Dedifferentiated amniotic fluid mesenchymal stem cell (primary cell): ENCODE data around the gene DPRX.

ENCODE experiments used
- DNase-seq: peaks from one replicate; pipeline ENCODE4 v3.0.0-alpha.2; 2016; ENCODE audit errors: extremely low spot score

DPRX gene

GRCh38 chr19:53631949-53632407, at the start of gene DPRX:
Gene DPRX (plus strand): TSS chr19:53631999. CDS start chr19:53632107, 108 bp downstream.
- DNase-seq, result no peak

- DNase-seq, result no peak
Measured at GRCh38 chr19:53583181-53583580, 48.6 kb upstream of the DPRX start.

GRCh38 chr19:53586277-53586691, 45.5 kb upstream of the DPRX start:
- no peak for DNase-seq

GRCh38 chr19:53594811-53595509, 36.8 kb upstream of the DPRX start:
- DNase-seq, result no peak

GRCh38 chr19:53595510-53595867, 36.3 kb upstream of the DPRX start:
- no peak for DNase-seq

GRCh38 chr19:53596056-53596455, 35.7 kb upstream of the DPRX start:
- no peak for DNase-seq

- DNase-seq, result no peak
Measured at GRCh38 chr19:53597023-53597422, 34.8 kb upstream of the DPRX start.

GRCh38 chr19:53598361-53598760, 33.4 kb upstream of the DPRX start:
- DNase-seq, result no peak

- no peak for DNase-seq
Measured at GRCh38 chr19:53600217-53600616, 31.6 kb upstream of the DPRX start.

GRCh38 chr19:53606031-53606430, 25.8 kb upstream of the DPRX start:
- DNase-seq, result no peak

- no peak for DNase-seq
Measured at GRCh38 chr19:53608381-53608780, 23.4 kb upstream of the DPRX start.

- DNase-seq, result no peak
Measured at GRCh38 chr19:53612762-53613526, 18.9 kb upstream of the DPRX start.

- no peak for DNase-seq
Measured at GRCh38 chr19:53621885-53622740, 9.7 kb upstream of the DPRX start.

GRCh38 chr19:53624771-53625545, 6.8 kb upstream of the DPRX start:
- no peak for DNase-seq

- DNase-seq, result no peak
Measured at GRCh38 chr19:53626486-53626885, 5.3 kb upstream of the DPRX start.

GRCh38 chr19:53626976-53627375, 4.8 kb upstream of the DPRX start:
- DNase-seq, result no peak

GRCh38 chr19:53634768-53635167, 3.0 kb downstream of the DPRX start:
- no peak for DNase-seq

GRCh38 chr19:53639471-53639870, 7.7 kb downstream of the DPRX start:
- DNase-seq, result no peak

- no peak for DNase-seq
Measured at GRCh38 chr19:53642381-53643099, 10.7 kb downstream of the DPRX start.

GRCh38 chr19:53644061-53644816, 12.4 kb downstream of the DPRX start:
- DNase-seq, result no peak
